ENCODE data around the gene CDK6.

CDK6 gene

GRCh38 chr7:92824450-92824849 is 11.9 kb downstream of the CDK6 start:
- DNase-seq = no peak

GRCh38 chr7:92823042-92823441 is 13.3 kb downstream of the CDK6 start:
- DNase-seq = no peak

- no peak for DNase-seq
Measured at GRCh38 chr7:92820191-92820590, 16.2 kb downstream of the CDK6 start.

GRCh38 chr7:92817398-92817797 is 19.0 kb downstream of the CDK6 start:
- no peak for DNase-seq

GRCh38 chr7:92815412-92815811 is 21.0 kb downstream of the CDK6 start:
- DNase-seq = no peak

GRCh38 chr7:92813390-92814024 is 22.9 kb downstream of the CDK6 start:
- no peak for DNase-seq

GRCh38 chr7:92811158-92811557 is 25.2 kb downstream of the CDK6 start:
- no peak for DNase-seq

- DNase-seq = no peak
Measured at GRCh38 chr7:92809760-92810573, 26.4 kb downstream of the CDK6 start.

GRCh38 chr7:92809397-92809759 is 27.0 kb downstream of the CDK6 start:
- no peak for DNase-seq

GRCh38 chr7:92808635-92809034 is 27.7 kb downstream of the CDK6 start:
- DNase-seq = no peak

- DNase-seq = no peak
Measured at GRCh38 chr7:92808006-92808405, 28.4 kb downstream of the CDK6 start.

GRCh38 chr7:92806496-92806895 is 29.9 kb downstream of the CDK6 start:
- DNase-seq = no peak

GRCh38 chr7:92802406-92802805 is 34.0 kb downstream of the CDK6 start:
- DNase-seq = no peak

- no peak for DNase-seq
Measured at GRCh38 chr7:92799446-92800211, 36.7 kb downstream of the CDK6 start.

GRCh38 chr7:92798517-92799249 is 37.7 kb downstream of the CDK6 start:
- DNase-seq = no peak

GRCh38 chr7:92797693-92798092 is 38.7 kb downstream of the CDK6 start:
- DNase-seq = no peak

- DNase-seq = no peak
Measured at GRCh38 chr7:92797284-92797683, 39.1 kb downstream of the CDK6 start.

- no peak for DNase-seq
Measured at GRCh38 chr7:92794831-92795230, 41.5 kb downstream of the CDK6 start.

- DNase-seq = no peak
Measured at GRCh38 chr7:92794391-92794790, 42.0 kb downstream of the CDK6 start.

GRCh38 chr7:92793656-92794205 is 42.6 kb downstream of the CDK6 start:
- no peak for DNase-seq

- no peak for DNase-seq
Measured at GRCh38 chr7:92790992-92791391, 45.4 kb downstream of the CDK6 start.

GRCh38 chr7:92788559-92789183 is 47.7 kb downstream of the CDK6 start:
- no peak for DNase-seq

All from activated CD4-positive, alpha-beta T cell treated with anti-CD3 and anti-CD28 coated beads for 1 hour (primary cell).